Smooth muscle cell (in vitro differentiated cells): Measurements from ENCODE around the gene PCSK6. TPM values are rescaled to one million over a fixed set of nuclear protein-coding genes. Genes with fewer than 3 reads are reported as not detected.

Source experiments
- DNase-seq: peaks from one replicate; lab custom pipeline; 2025; ENCODE audit not compliant: unreplicated experiment; lab: John Stamatoyannopoulos, UW
- H2AFZ ChIP-seq: fragments of 200-600 bp; sonication (generic); 2 replicates; pipeline ENCODE4 v1.6.0; 2016; ENCODE audit warnings: antibody characterized with exemption, low read depth, mild to moderate bottlenecking
- H3F3A ChIP-seq: fragments of 200-600 bp; sonication (generic); 2 replicates; pipeline ENCODE4 v1.6.0; 2017; ENCODE audit warnings: antibody characterized with exemption, low read depth
- H3K27ac ChIP-seq: fragments of 200-600 bp; sonication (generic); 2 replicates; pipeline ENCODE4 v1.5.1; 2016; ENCODE audit warnings: low read depth, mild to moderate bottlenecking
- H3K27me3 ChIP-seq: fragments of 200-600 bp; sonication (generic); 2 replicates; pipeline ENCODE4 v1.6.1; 2016; ENCODE audit warnings: low read depth, mild to moderate bottlenecking
- H3K36me3 ChIP-seq: fragments of 200-600 bp; sonication (generic); 2 replicates; pipeline ENCODE4 v1.5.1; 2016; ENCODE audit warnings: low read depth
- H3K4me1 ChIP-seq: fragments of 200-600 bp; sonication (generic); 2 replicates; pipeline ENCODE4 v1.5.1; 2016; ENCODE audit warnings: low read depth
- H3K4me2 ChIP-seq: fragments of 200-600 bp; sonication (generic); 2 replicates; pipeline ENCODE4 v1.6.0; 2016; ENCODE audit warnings: mild to moderate bottlenecking
- H3K4me3 ChIP-seq: fragments of 200-600 bp; sonication (generic); 2 replicates; pipeline ENCODE4 v1.5.1; 2016; ENCODE audit warnings: mild to moderate bottlenecking
- H3K79me2 ChIP-seq: fragments of 200-600 bp; sonication (generic); 2 replicates; pipeline ENCODE4 v1.6.0; 2016; ENCODE audit warnings: low read depth, mild to moderate bottlenecking
- H3K9ac ChIP-seq: fragments of 200-600 bp; sonication (generic); 2 replicates; pipeline ENCODE4 v1.6.0; 2016; ENCODE audit warnings: low read depth
- H3K9me3 ChIP-seq: fragments of 200-600 bp; sonication (generic); replicated peaks from 2 replicates; pipeline ENCODE4 v1.5.1; 2016; ENCODE audit warnings: low read depth
- H4K20me1 ChIP-seq: fragments of 200-600 bp; sonication (generic); 2 replicates; pipeline ENCODE4 v1.6.0; 2016; ENCODE audit warnings: low read depth
- WGBS: methylation state at CpG from one replicate; pipeline ENCODE4 v1.1.7; 2016; ENCODE audit warnings: low lambda C conversion rate; 5-methylcytosine and 5-hydroxymethylcytosine counted together
- polyA plus RNA-seq: library from polyadenylated mRNA; unstranded; fragments of >200 nt; fragmentation: Nextera tagmentation; extraction: Ambion mirVana; gene quantifications from 2 replicates; pipeline ENCODE4 v1.2.1, GENCODE V29; 2016
- total RNA-seq: library from RNA; depleted of rRNA; stranded (reverse); fragments of >200 nt; gene quantifications from 2 replicates; pipeline ENCODE4 v1.2.3, GENCODE V29; 2014
- TF ChIP-seq, protein P1 (sequence below): fragments of 200-600 bp; sonication (generic); IDR thresholded peaks from 2 replicates; pipeline ENCODE4 v1.5.1; 2017; ENCODE audit warnings: borderline replicate concordance, mild to moderate bottlenecking, antibody characterized with exemption; ENCODE audit not compliant: insufficient read depth, poor library complexity, severe bottlenecking

PCSK6 gene
- total and polyA plus RNA-seq, 2 experiments from 2014 or later, result 17.5 TPM

DNA sequence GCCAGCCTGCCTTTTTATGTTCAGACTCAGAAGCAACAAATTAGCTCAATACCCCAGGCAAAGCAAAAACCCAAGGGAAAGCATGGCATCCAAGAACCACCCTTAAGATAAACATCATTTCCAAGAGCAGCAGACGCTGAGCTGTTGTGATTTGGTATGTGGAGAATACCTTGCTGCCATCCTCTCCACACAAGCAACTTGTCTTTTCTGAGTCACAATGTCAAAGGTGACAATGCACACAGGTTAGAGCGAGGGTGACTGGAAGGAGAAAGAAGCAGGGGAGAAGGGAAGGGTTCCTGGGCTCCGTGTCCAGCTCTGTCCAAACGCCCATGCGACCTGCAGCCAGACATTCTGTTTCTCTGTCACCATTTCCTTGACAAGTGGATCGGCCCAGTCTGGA, 6.0 kb downstream of the PCSK6 start:
- peaks cover 7% of the 10 kb centered on the region for H3K27me3 ChIP-seq
- WGBS, result 90% methylated on average over 6 of the region's 6 CpGs
- peaks cover 5% of the 10 kb centered on the region for H3F3A ChIP-seq
- H3K27ac ChIP-seq, result peak overlapping the region; percentile 15
- no peaks in the 10 kb centered on the region for H3K79me2 ChIP-seq
- H3K4me2 ChIP-seq, result no peak overlapping the region
- DNase-seq, result no peak
- no peak overlapping the region for H3K9ac ChIP-seq
- peaks cover 5% of the 10 kb centered on the region for H3K4me1 ChIP-seq
- TF ChIP-seq, protein P1, sequence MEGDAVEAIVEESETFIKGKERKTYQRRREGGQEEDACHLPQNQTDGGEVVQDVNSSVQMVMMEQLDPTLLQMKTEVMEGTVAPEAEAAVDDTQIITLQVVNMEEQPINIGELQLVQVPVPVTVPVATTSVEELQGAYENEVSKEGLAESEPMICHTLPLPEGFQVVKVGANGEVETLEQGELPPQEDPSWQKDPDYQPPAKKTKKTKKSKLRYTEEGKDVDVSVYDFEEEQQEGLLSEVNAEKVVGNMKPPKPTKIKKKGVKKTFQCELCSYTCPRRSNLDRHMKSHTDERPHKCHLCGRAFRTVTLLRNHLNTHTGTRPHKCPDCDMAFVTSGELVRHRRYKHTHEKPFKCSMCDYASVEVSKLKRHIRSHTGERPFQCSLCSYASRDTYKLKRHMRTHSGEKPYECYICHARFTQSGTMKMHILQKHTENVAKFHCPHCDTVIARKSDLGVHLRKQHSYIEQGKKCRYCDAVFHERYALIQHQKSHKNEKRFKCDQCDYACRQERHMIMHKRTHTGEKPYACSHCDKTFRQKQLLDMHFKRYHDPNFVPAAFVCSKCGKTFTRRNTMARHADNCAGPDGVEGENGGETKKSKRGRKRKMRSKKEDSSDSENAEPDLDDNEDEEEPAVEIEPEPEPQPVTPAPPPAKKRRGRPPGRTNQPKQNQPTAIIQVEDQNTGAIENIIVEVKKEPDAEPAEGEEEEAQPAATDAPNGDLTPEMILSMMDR, result no peak
- no peaks in the 10 kb centered on the region for H3K9me3 ChIP-seq
- no peaks in the 10 kb centered on the region for H3K36me3 ChIP-seq
- no peak overlapping the region for H2AFZ ChIP-seq
- no peak overlapping the region for H3K4me3 ChIP-seq
- no peaks in the 10 kb centered on the region for H4K20me1 ChIP-seq

DNA sequence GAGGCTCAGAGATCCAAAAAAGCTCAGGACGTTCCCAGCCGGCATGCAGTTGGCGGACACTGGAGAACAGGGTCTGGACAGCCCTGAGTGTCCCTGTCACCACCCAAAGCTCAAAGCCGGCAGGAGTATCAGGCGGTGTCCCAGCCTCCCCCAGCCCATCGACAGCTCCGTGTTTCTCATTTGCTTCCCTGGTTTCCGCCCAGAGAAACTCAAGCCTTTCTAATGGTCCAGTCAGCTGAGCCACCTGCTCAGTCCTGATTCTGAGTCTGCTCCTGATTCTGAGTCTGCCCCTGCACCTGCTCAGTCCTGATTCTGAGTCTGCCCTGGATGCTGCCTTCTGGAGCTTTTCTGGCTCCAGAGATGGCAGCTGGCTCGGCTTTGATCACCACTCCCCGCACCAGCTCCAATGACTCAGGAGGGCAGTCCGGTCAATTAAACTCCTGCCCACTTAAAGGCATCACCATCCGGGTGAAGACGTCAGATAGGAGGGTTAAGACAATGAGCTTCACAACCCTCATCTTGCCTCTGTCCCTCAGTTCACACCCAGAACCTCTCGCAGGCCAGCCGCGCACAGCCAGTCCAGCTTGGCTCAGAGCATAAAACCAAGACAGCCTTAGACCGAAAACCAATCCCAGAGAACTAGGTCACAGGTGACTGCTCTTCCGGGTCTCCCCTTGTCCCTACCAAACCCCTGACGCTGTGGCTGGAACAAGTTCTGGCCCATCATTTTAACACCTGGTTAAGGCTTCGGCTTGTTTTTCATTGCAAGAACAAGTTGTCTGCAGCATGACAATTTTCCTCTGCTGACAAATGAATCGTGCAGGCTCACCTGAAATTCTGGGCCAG, 6.8 kb downstream of the PCSK6 start:
- Histone ChIP-seq H3K4me3 (no peak overlapping the region), H3K9ac (no peak overlapping the region), H3K4me2 (no peak overlapping the region), H2AFZ (no peak overlapping the region), H3K27me3 (no peaks in the 10 kb centered on the region), H3K79me2 (no peaks in the 10 kb centered on the region), H3K36me3 (no peaks in the 10 kb centered on the region), H3F3A (peaks cover 5% of the 10 kb centered on the region), H3K9me3 (no peaks in the 10 kb centered on the region), H3K4me1 (no peaks in the 10 kb centered on the region), H4K20me1 (no peaks in the 10 kb centered on the region), H3K27ac (peak overlapping the region; percentile 15)
- TF ChIP-seq, protein P1, result no peak
- 84% methylated on average over 21 of the region's 21 CpGs for WGBS
- DNase-seq, result no peak

DNA sequence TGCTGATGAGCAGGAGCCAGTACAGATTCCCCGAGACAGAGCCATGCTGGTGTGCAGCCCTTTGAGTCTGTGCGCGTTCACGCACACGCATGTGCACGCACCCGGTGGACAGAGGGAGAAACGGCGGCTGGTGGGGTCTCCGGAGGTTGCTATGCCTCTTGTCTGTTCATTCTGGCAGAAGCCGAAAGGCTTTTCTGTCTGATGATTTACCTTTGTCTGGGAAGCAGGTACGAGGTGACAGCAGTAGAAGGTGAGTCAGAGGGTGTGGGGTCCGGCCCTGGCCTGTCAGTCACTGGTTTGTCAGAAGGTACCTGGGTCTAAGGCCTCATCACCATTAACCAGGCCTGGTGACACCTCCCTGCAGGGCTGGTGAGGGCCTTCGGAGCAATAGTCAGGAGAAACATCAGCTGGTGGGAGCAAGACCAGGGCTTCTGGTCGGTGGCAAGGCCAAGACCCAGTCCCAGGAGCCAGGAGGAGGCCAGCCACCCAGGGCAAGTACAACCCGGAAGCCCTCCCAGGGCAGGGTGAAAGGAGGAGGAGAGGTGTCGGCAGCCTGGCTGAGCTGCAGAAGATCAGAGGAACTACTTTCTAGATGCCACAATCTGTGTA, 7.5 kb downstream of the PCSK6 start:
- Histone ChIP-seq H3F3A (no peaks in the 10 kb centered on the region), H3K36me3 (no peaks in the 10 kb centered on the region), H3K27ac (no peak overlapping the region), H3K4me1 (no peaks in the 10 kb centered on the region), H2AFZ (no peak overlapping the region), H3K4me2 (no peak overlapping the region), H3K4me3 (no peak overlapping the region), H3K9me3 (no peaks in the 10 kb centered on the region), H3K27me3 (no peaks in the 10 kb centered on the region), H4K20me1 (no peaks in the 10 kb centered on the region), H3K9ac (no peak overlapping the region), H3K79me2 (no peaks in the 10 kb centered on the region)
- no peak for DNase-seq
- TF ChIP-seq, protein P1, result no peak
- 79% methylated on average over 17 of the region's 17 CpGs for WGBS

DNA sequence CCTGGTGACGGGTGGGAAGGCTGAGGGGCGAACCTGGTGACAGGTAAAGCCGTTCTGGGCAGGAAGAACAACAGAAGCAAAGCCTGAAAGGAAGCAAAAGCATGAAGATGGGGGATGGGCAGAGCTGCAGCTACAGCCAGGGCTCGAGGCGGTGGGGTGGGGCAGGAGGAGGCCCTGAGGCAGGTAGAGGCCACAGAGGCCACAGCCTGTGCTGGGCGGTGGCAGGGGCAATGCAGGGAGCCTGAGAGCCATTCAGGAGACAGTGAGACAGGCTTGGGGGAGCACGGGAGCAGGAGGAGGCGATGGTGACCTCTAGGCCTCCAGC, 8.2 kb downstream of the PCSK6 start:
- H3K9me3 ChIP-seq, result no peaks in the 10 kb centered on the region
- no peak overlapping the region for H3K4me3 ChIP-seq
- no peaks in the 10 kb centered on the region for H3K4me1 ChIP-seq
- H3K4me2 ChIP-seq, result no peak overlapping the region
- WGBS, result 73% methylated on average over 6 of the region's 8 CpGs
- H3K79me2 ChIP-seq, result no peaks in the 10 kb centered on the region
- H3K36me3 ChIP-seq, result no peaks in the 10 kb centered on the region
- H3K27me3 ChIP-seq, result no peaks in the 10 kb centered on the region
- no peaks in the 10 kb centered on the region for H3F3A ChIP-seq
- TF ChIP-seq, protein P1, result no peak
- H2AFZ ChIP-seq, result no peak overlapping the region
- no peak for DNase-seq
- no peak overlapping the region for H3K27ac ChIP-seq
- H4K20me1 ChIP-seq, result no peaks in the 10 kb centered on the region
- H3K9ac ChIP-seq, result no peak overlapping the region
